NCI-H345 treated with DMSO at 0.1 percent for 48 hours (cell line): ENCODE data around the gene TFAP2B.

Experiments used
- DNase-seq: peaks from one replicate; lab custom pipeline; 2025; ENCODE audit not compliant: unreplicated experiment; lab: John Stamatoyannopoulos, UW

Gene TFAP2B

GRCh38 chr6:50818673-50819072 lies at the start of gene TFAP2B:
TFAP2B (plus strand) TSS chr6:50818871; CDS start chr6:50818892, 21 bp downstream.
- no peak for DNase-seq

DNA sequence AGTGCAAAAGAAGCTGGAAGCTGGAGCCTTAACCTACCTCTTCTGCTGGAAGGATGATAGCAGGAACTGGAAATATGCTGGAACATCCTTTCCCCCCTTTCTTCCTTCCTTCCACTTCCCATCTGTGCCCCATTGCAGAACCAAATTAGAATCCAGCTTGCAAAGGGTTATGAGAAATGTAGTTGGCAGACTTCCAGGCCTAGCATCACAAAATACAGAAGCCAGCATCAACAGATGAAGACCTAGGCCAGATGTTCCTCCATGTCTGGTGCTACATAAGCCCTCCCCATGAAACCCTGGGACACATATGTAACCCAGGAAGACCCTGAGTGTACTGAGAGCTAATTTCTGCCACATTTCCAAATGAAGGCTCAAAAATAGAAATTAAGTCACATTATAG lies 40.0 kb upstream of the TFAP2B start:
- DNase-seq = no peak

- no peak for DNase-seq
These were observed 38.3 kb upstream of the TFAP2B start for GRCh38 chr6:50780382-50780781.

DNA sequence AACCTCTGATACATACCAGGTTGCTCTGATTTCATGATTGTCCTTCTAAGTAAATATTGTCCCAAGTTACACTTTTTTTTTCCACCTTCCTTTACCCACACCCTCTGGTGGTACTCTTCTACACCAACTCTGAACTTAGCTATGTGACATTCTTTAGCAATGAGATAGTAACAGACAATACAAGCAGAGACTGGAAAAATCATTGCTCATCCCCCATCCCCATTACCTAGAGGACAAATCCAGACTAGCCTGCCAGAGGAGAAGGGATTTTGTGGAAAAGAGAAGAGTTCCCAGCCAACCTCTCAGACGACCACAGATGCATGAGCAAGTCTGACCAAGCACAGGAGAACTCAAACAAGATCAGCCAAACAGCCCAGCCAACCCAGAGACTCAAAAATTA lies 32.8 kb upstream of the TFAP2B start:
- no peak for DNase-seq

GRCh38 chr6:50791900-50792508 lies 26.7 kb upstream of the TFAP2B start:
- DNase-seq = peak; percentile 64

DNA sequence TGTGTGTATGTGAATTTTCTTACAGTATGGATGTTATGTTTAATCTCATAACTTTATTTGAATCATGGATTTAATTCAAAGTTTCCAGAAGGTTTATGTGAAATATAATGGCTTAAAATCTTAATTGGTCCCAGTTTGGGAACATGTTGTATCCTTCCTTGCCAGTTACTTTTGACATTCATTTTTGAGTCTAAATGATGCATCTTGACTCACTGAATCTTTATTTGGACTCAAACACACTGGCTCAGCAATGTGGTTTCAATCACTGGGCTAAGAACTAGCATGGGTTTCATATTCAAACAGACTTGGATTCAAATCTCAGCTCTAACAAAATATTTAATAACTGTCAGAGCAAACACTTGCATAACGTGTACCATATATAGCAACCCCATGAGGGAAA lies 25.9 kb upstream of the TFAP2B start:
- DNase-seq = no peak

DNA sequence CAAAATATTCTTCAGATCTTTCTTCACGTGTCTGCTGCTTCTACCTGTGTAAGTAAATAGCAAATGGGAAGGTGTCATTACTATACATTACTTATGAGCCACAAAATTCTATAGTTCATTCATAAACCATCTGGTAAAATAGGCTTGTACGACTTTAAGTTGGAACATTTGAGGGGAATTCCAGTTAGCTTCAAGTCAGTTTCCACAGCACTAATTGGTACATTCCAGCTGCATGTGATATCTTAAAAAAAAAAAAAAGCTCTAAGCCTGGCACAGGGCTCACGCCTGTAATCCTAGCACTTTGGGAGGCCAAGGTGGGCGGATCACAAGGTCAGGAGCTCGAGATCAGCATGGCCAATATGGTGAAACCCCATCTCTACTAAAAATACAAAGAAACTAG lies 23.1 kb upstream of the TFAP2B start:
- DNase-seq = no peak

GRCh38 chr6:50804283-50804682 lies 14.4 kb upstream of the TFAP2B start:
- no peak for DNase-seq

DNA sequence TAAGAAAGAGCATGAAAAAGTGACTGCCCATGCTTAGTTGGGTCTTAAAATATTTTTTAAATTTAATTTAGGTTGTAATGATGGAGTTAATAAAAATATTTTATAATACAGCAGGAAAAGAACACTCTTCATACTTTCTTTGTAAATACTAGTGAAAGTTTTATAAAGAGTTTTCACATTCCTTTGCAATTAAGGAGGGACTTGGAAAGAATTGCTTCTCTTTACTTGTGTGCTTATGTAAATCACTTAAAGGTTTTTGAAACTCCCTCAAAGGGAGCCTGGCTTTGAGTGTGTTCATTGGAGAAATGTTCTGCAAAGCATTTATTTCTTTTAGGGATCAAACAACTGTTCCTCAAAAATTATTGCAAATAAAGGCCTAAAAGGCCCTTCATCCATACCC lies 11.6 kb upstream of the TFAP2B start:
- no peak for DNase-seq

DNA sequence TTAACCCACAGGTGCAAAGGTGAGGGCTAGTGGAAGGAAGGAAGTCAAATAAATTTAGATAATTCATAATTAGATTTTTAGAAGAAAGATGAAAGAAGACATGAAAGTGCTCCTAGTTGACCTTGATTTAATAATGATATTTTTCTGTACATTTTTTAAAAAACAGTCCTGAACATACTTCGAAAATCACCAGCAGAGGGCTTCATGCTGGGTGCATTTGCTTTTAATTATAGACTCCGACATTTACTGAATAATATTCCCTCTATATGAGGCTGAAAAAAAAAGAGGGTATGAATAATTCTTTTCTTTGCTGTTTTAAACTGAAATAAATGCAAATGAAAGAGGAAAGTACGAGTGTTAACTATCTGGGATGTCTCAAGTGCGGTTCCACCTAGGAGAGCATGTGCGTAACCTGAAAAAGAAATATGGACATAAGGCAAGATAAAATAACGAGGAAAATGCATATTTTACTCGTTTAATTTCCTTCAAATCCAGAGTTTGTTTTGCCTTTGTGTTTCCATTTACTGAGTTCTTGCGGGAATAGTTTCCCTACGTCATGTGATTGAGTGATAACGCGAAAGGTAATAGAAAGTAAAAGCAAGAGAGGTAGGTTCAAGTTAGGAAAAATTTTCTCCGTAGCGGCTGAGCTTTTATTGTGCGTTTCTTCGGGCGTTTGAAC lies 3.1 kb upstream of the TFAP2B start:
- DNase-seq = peak; percentile 43

DNA sequence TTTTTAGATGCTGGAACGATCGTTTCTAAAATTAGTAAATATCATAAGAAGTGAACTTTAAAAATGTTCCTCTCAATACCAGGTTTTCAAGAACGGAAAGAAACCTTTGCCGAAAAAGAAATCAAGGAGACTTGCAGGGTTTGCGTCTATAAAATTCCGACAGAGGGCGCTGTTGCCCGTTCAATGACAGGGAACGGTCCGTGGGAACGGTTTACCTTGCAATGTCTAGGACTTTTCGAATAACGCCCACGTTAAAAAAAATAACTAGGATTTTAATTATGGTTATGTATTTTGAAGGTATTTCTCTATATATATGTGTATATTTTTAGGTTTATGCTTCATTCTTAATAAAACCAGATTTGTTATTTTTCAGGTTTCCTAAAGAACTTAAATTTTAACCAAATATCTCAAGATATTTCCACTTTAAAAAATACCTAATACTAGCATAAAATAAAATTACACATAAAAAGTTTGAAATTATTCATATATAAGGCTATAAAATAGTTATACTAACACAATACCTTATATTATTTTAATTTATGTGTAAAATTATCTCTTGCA lies 2.5 kb upstream of the TFAP2B start:
- DNase-seq = peak; percentile 79

DNA sequence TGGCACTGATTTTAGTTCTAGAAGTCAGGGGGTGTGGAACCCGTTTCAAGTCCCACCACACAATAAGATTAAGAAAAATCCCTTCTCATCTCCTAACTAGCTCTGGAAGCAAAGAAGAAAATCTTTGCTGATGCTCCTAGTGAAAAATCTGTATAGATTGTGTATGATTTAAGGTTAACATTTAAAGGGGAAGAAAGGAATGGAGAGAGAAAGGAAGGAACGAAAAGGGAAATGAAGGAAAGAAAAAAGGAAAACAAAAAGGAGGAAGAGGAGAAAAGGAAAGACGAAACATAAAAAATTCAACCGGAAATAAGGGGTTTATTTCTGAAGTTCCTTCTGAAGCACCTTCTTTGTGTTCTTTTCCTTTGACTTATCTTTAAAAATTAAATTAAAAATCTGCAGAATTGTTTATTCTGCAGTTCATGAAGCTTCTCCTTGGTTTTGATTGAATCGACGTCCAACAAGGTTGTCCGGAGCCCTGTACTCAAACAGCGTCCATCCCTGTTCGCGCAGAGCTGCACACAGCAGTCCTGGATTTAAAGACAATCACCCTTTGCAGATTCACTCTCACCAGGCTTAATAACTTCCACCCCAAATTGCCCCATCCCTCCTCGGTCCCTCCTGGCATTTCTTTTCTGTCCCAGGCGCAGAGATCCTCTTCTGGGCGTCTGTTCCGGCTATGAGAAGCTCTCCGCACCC lies 1.6 kb upstream of the TFAP2B start:
- no peak for DNase-seq

- no peak for DNase-seq
These were observed 1.1 kb upstream of the TFAP2B start for GRCh38 chr6:50817646-50817950.

DNA sequence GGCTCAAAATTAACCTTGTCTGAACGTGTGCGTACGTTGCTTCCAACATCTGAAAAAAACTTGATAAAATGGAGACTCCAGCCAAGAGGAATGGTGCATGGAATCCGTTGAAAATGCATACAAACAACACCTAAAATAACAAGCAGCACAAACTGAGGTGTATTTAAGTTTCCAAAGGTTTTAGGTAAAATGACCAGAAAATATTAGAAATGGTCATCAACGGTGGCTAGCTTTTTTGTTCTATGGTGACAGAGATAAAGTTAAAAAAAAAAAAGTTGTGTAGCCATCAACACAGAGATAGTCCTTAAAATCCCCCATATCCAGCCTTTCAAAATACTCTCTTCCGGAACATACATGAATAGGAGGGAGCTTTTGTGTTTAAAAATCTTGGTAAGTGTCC lies 651 bp upstream of the TFAP2B start:
- no peak for DNase-seq

- DNase-seq = no peak
These were observed 814 bp downstream of the TFAP2B start for GRCh38 chr6:50819466-50819903.

GRCh38 chr6:50819904-50820868 lies 1.5 kb downstream of the TFAP2B start:
- no peak for DNase-seq

- DNase-seq = no peak
These were observed 2.2 kb downstream of the TFAP2B start for GRCh38 chr6:50820869-50821264.

GRCh38 chr6:50821441-50822077 lies 2.9 kb downstream of the TFAP2B start:
- no peak for DNase-seq

DNA sequence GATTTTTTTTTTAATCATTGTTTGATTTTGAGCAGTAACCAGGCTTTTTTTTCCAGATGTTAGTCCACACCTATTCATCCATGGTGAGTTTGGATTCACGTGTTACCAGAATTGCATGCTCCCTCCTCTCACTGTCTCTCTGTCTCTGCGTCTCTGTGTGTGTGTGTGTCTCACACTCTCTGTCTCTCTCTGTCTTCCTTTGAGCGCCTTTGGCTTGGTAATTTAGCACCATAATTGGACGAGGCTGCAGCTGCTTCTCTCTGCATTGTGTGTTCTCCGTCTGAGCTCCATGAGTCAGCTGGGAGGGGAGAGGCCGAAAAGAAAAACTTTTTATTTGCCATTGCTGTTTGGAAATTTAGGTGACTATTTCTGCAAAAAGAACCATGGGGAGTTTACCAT lies 3.4 kb downstream of the TFAP2B start:
- DNase-seq = no peak

GRCh38 chr6:50823094-50823920 lies 4.6 kb downstream of the TFAP2B start:
- no peak for DNase-seq
